Ovary (tissue), 3 donors: Measurements from ENCODE around the gene GON4L.
"Not testable (repeated sequence)": the region's sequence is repeated elsewhere in the genome, so short reads cannot be mapped to it uniquely, and the experiment has no call there.

Experiments
- EP300 ChIP-seq: sonication (generic); formaldehyde crosslinking; IDR thresholded peaks from one replicate; pipeline ENCODE4 v1.6.1; 2017; ENCODE audit warnings: antibody characterized with exemption
- TF ChIP-seq, protein P1 (sequence below), 3 donors: fragments of 450-650 bp in 2 of 3; fragments of 200-600 bp in 1 of 3; IDR thresholded peaks; one replicate each; pipeline versions ENCODE4 v1.5.1 to v1.8.0; 2016 to 2022; ENCODE audit warnings: antibody characterized with exemption in 3 of 3, mild to moderate bottlenecking in 1 of 3
- donor health status: DM: no; HTN: no; CAD: no.

DNA sequence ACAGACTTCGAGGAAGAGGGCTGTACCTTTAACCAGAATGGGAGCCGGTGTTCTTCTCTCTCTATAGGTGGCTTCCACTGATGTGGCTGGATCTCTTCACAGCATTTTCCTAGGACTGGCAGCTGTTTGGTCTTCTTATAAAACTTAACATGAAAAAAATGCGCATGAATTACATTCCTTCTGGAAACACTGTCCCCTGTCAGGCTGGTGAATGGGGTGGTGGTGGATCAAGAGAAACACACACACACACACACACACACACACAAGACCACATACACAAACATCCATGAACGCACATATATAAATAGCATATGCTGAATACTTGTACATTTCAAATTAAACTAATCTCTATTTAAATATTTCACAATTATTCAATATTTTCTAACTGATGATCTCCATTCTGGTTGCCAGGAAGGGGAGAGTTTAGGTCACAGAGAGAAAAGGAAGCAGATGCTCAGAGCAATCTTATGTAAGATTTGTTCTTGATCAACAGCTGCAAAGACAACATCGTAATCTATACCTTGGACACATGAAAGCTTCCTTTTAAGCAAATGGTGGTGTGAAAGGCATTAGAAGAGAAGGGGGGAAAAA, 89.5 kb downstream of the GON4L start:
- not testable (repeated sequence) for TF ChIP-seq EP300
- TF ChIP-seq, protein P1, sequence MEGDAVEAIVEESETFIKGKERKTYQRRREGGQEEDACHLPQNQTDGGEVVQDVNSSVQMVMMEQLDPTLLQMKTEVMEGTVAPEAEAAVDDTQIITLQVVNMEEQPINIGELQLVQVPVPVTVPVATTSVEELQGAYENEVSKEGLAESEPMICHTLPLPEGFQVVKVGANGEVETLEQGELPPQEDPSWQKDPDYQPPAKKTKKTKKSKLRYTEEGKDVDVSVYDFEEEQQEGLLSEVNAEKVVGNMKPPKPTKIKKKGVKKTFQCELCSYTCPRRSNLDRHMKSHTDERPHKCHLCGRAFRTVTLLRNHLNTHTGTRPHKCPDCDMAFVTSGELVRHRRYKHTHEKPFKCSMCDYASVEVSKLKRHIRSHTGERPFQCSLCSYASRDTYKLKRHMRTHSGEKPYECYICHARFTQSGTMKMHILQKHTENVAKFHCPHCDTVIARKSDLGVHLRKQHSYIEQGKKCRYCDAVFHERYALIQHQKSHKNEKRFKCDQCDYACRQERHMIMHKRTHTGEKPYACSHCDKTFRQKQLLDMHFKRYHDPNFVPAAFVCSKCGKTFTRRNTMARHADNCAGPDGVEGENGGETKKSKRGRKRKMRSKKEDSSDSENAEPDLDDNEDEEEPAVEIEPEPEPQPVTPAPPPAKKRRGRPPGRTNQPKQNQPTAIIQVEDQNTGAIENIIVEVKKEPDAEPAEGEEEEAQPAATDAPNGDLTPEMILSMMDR (IDR thresholded peaks at IDR 0.05), result not testable (repeated sequence)
